SK-N-MC (cell line): ENCODE results near the gene DMRT3.

Source experiments
- EZH2 ChIP-seq: fragments of 200-600 bp; sonication (generic); IDR thresholded peaks from one replicate; pipeline ENCODE4 v1.6.1; 2017; ENCODE audit warnings: antibody characterized with exemption
- FOXP2 ChIP-seq: optimal IDR thresholded peaks from 2 replicates; pipeline ENCODE3; 2011; ENCODE audit warnings: mild to moderate bottlenecking, moderate library complexity; ENCODE audit not compliant: insufficient read depth; ENCODE audit errors: extremely low read length, control extremely low read depth
- POLR2AphosphoS5 ChIP-seq: IDR thresholded peaks from 2 replicates; pipeline ENCODE4 v1.6.1; 2012; ENCODE audit warnings: mild to moderate bottlenecking, low read depth, low read length, borderline replicate concordance

- TF ChIP-seq POLR2AphosphoS5 (no peak), EZH2 (no peak), FOXP2 (no peak)
Observed at GRCh38 chr9:942805-943580, 33.5 kb upstream of the DMRT3 start.
